WERI-Rb-1 (cell line): ENCODE data around the gene RALGPS1.

Experiments
- DNase-seq: peaks from one replicate; pipeline ENCODE4 v3.0.0-alpha.2; 2020
- H3K27ac ChIP-seq: fragments of 250-450 bp; sonication (Bioruptor Pico); 2 replicates; pipeline ENCODE4 v1.5.1; 2020; ENCODE audit warnings: mild to moderate bottlenecking, moderate library complexity
- H3K27me3 ChIP-seq: fragments of 250-450 bp; sonication (Bioruptor Pico); 2 replicates; pipeline ENCODE4 v1.5.1; 2021; ENCODE audit warnings: mild to moderate bottlenecking, low read depth, moderate library complexity; ENCODE audit not compliant: insufficient read depth, severe bottlenecking
- H3K36me3 ChIP-seq: fragments of 250-450 bp; sonication (Bioruptor Pico); 2 replicates; pipeline ENCODE4 v1.5.1; 2020; ENCODE audit warnings: mild to moderate bottlenecking, moderate library complexity
- H3K4me3 ChIP-seq: 2 replicates; pipeline ENCODE4 v1.5.1; 2011; ENCODE audit warnings: low read depth, mild to moderate bottlenecking, control low read depth, low read length
- H3K9me3 ChIP-seq: fragments of 250-450 bp; sonication (Bioruptor Pico); 2 replicates; pipeline ENCODE4 v1.5.1; 2021; ENCODE audit warnings: mild to moderate bottlenecking, moderate library complexity; ENCODE audit not compliant: severe bottlenecking
- CTCF ChIP-seq: IDR thresholded peaks from 2 replicates; pipeline ENCODE4 v1.5.1; 2011; ENCODE audit warnings: low read depth, mild to moderate bottlenecking, control low read depth, inconsistent platforms, low read length

RALGPS1 gene

DNA sequence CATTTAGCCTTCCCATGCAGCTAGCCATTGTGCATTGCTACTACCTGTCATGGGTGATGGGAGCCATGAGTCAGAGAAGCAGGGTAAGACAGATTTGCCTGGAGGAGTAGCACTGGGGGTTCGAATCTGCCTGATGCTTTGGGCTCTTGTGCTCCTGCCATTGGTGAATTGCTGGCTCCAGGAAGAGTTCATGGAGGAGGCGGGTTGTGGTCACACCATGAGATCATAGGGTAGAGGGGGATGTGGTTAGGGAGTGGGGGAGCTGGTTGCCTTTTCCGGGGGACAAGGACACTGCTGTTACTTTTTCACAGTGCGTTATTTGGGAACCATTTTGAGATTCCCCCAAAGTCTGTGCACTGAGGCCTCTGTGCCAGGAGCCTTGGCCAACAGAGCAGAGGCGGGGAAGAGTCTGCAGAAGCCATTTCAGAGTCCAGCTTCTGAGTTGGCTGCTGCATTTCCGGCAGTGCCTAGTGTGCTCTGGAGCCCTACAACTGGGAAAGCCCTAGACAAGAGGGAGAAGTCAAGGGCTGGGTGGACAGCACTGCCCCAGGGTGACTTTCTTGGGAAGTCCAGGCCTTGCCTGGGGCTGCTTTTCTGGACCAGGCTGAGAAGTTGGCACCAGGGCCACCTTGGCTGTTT, 201.6 kb downstream of the RALGPS1 start:
- peaks cover 4% of the 10 kb centered on the region; the same call in 1 of the 2 replicates for H3K36me3 ChIP-seq
- no peak for DNase-seq
- no peaks in the 10 kb centered on the region for H3K27me3 ChIP-seq
- H3K9me3 ChIP-seq, result no peaks in the 10 kb centered on the region
- no peak overlapping the region for H3K4me3 ChIP-seq
- TF ChIP-seq CTCF, result no peak
- no peak overlapping the region for H3K27ac ChIP-seq

- H3K36me3 ChIP-seq, result peaks cover 4% of the 10 kb centered on the region; the same call in 1 of the 2 replicates
- H3K27me3 ChIP-seq, result no peaks in the 10 kb centered on the region
- no peak for DNase-seq
- no peak overlapping the region for H3K4me3 ChIP-seq
- H3K9me3 ChIP-seq, result no peaks in the 10 kb centered on the region
- no peak for TF ChIP-seq CTCF
- H3K27ac ChIP-seq, result no peak overlapping the region
These were observed 202.4 kb downstream of the RALGPS1 start for GRCh38 chr9:127116957-127117356.

GRCh38 chr9:127117801-127118200, 203.2 kb downstream of the RALGPS1 start:
- H3K27ac ChIP-seq, result no peak overlapping the region; the same call in 1 of the 2 replicates
- DNase-seq, result no peak
- H3K9me3 ChIP-seq, result no peaks in the 10 kb centered on the region
- H3K36me3 ChIP-seq, result peaks cover 4% of the 10 kb centered on the region; the same call in 1 of the 2 replicates
- no peak overlapping the region for H3K4me3 ChIP-seq
- H3K27me3 ChIP-seq, result no peaks in the 10 kb centered on the region
- no peak for TF ChIP-seq CTCF

- TF ChIP-seq CTCF, result no peak
- Histone ChIP-seq H3K27ac (peak overlapping the region; percentile 15), H3K9me3 (no peaks in the 10 kb centered on the region)
These were observed 204.2 kb downstream of the RALGPS1 start for GRCh38 chr9:127118597-127119319.

GRCh38 chr9:127119320-127119709, 204.7 kb downstream of the RALGPS1 start:
- H3K9me3 ChIP-seq, result no peaks in the 10 kb centered on the region
- H3K27ac ChIP-seq, result peak overlapping the region; percentile 15; the same call in 1 of the 2 replicates
- no peak for TF ChIP-seq CTCF
- H3K36me3 ChIP-seq, result peaks cover 4% of the 10 kb centered on the region; the same call in 1 of the 2 replicates
- no peaks in the 10 kb centered on the region for H3K27me3 ChIP-seq
- DNase-seq, result no peak
- no peak overlapping the region for H3K4me3 ChIP-seq

More at GRCh38 chr9:127118597-127119319, 204.2 kb downstream of the RALGPS1 start:
- DNase-seq, result peak; percentile 81
- H3K4me3 ChIP-seq, result no peak overlapping the region
- H3K36me3 ChIP-seq, result peaks cover 4% of the 10 kb centered on the region; the same call in 1 of the 2 replicates
- H3K27me3 ChIP-seq, result no peaks in the 10 kb centered on the region
